DMS 273 (cell line): ENCODE measurements around the gene TUBGCP2.

Source experiments
- DNase-seq: peaks from one replicate; lab custom pipeline; 2025; ENCODE audit not compliant: unreplicated experiment; lab: John Stamatoyannopoulos, UW

The TUBGCP2 gene, protein sequence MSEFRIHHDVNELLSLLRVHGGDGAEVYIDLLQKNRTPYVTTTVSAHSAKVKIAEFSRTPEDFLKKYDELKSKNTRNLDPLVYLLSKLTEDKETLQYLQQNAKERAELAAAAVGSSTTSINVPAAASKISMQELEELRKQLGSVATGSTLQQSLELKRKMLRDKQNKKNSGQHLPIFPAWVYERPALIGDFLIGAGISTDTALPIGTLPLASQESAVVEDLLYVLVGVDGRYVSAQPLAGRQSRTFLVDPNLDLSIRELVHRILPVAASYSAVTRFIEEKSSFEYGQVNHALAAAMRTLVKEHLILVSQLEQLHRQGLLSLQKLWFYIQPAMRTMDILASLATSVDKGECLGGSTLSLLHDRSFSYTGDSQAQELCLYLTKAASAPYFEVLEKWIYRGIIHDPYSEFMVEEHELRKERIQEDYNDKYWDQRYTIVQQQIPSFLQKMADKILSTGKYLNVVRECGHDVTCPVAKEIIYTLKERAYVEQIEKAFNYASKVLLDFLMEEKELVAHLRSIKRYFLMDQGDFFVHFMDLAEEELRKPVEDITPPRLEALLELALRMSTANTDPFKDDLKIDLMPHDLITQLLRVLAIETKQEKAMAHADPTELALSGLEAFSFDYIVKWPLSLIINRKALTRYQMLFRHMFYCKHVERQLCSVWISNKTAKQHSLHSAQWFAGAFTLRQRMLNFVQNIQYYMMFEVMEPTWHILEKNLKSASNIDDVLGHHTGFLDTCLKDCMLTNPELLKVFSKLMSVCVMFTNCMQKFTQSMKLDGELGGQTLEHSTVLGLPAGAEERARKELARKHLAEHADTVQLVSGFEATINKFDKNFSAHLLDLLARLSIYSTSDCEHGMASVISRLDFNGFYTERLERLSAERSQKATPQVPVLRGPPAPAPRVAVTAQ

DNA sequence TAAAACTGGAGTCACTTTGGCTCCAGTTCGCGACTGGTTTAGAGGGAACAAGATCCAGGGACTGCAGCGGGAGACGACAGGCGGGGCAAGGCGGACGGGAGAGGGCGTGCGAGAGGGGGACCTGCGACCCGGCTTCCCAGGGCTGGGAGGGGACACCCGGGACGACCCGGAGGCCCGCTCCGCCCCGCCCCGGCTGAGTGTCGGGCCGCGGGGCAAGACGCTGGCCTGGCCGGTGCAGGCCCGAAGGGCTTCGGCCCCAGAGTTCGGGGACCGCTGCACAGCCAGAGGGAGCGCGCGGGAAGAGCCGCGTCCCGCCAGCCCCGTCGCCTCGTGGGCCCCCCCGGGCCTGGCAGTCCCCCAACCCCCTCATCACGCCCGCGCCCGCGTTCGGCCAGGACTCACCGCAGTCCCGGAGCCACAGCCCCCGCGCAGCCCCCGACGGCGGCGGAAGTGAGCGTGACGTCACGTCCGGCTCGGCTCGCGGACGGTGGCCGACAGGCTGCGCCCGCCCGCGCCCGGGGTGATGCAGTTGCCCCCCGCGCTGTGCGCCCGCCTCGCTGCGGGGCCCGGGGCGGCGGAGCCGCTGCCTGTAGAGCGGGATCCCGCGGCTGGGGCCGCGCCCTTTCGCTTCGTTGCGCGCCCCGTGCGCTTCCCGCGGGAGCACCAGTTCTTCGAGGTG is at the start of gene TUBGCP2, which contains the start of gene ZNF511:
Gene TUBGCP2, minus strand, starts transcription at position 452 of the 679 bp plus-strand sequence. CDS start 5,931 bp downstream, outside the sequence.
Gene ZNF511, plus strand, starts transcription at position 494 of the 679 bp plus-strand sequence. Its CDS starts 30 bp downstream, at position 524.
- DNase-seq: peak; percentile 87

GRCh38 chr10:133357285-133358161 is 48.9 kb upstream of the TUBGCP2 start, which contains the start of gene FUOM:
TSS of gene FUOM (minus strand) at chr10:133358019. CDS start at chr10:133358007, 12 bp downstream.
- DNase-seq: peak; percentile 76

DNA sequence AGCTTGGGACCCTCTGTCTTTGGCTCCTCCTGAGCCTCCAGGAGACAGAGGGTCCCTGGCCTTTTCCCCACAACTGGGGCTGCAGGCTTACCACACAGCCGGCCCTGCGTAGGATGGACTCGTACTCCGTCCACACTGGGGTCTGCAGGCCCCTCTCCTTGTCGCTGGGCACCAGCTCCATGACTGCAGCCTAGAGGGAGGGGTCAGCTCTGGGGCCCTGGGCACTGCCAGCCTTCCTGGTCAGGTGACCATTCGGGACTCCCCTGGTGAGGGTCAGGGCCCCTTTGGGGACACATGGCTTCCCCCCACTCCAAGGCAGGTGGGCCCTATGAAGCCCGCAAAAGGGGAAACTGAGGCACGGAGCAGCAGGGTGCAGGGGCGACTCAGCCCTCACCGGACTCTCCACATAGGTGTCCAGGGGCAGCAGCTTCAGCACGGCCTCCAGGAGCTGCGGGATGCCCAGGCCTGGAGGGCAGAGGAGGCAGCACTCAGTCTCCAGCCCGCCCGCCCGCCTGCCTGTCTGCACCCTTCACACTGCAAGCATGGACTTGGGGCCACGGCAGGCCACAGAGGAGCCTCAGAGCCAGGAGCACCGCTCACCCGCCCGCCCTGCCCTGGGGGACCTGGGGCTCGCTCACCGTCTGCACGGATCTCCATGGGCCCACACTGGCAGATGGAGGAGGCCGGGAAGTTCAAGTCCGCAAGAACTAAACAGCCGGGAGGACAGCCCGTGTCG is 48.0 kb upstream of the TUBGCP2 start:
- DNase-seq: peak; percentile 40

DNA sequence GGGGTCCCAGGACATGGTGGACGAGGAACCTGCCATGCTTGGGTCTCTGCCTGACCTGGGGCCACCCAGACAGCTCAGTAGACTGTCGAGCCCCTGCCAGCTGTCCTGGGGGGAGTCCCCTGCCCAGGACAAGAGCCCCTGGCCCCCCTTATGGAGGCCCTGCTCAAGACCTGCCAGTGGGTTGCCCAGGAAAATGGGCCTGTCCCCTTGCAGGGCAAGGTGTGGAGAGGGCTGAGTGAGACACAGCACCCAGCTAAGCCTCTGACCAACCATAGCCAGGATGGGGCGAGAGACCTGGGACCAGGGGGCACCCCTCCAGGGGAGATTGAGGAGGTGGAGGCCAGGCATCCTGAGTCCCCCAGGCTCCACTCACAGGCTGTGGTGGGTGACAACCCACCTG is 47.3 kb upstream of the TUBGCP2 start:
- no peak for DNase-seq

GRCh38 chr10:133355266-133355665 is 46.6 kb upstream of the TUBGCP2 start:
- DNase-seq: no peak

- no peak for DNase-seq
Measured at GRCh38 chr10:133354672-133355240, 46.1 kb upstream of the TUBGCP2 start.

DNA sequence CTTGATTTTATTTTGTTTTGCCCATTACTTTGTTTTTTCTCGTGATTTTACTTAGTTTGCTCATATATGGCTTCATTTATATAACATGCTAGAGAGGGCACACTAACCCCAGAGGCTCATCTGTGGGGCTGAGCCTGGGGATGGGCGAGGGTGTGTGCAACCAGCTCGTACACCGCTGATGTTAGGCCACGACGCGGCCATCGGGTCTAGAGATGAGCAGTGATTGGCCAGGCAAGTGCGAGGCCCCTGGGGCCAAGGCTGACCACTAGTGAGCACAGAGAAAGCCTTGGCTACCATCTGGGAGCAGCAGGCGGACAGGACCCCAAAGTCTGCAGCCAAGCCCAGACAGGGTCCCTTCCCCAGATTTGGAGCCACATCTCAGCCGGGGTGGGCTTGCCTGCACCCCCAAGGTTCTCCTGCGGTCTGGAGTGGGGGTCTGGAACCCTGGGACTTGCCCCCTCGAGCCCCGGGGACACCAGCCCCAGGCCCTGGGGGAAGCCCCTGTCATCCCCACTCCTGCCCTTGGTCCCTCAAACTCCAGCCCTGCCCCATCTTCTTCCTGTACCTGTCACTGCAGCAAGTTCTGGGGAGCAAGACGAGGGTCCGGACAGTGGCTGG is 45.4 kb upstream of the TUBGCP2 start:
- DNase-seq: no peak

- peak; percentile 16 for DNase-seq
Measured at GRCh38 chr10:133353202-133353959, 44.7 kb upstream of the TUBGCP2 start.

- peak; percentile 17 for DNase-seq
Measured at GRCh38 chr10:133351408-133352318, 43.0 kb upstream of the TUBGCP2 start.

DNA sequence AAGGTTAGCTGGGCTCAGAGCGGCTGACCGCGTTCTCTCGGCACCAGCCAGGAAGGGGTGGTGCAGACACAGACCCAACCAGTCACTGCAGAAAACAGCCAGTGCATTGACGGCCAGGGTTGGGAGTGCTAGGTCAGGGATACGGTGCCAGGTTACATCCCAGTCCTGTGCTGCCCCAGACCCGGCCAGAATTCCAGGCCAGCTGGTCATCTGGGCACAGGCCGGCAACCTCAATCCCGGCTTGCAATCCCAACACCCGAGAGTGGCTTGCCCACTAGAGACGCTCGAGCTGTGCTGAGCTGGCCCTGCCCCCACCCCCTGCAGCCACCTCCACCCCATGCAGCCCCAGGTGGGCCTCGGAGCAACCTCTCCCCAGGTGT is 42.3 kb upstream of the TUBGCP2 start:
- no peak for DNase-seq

DNA sequence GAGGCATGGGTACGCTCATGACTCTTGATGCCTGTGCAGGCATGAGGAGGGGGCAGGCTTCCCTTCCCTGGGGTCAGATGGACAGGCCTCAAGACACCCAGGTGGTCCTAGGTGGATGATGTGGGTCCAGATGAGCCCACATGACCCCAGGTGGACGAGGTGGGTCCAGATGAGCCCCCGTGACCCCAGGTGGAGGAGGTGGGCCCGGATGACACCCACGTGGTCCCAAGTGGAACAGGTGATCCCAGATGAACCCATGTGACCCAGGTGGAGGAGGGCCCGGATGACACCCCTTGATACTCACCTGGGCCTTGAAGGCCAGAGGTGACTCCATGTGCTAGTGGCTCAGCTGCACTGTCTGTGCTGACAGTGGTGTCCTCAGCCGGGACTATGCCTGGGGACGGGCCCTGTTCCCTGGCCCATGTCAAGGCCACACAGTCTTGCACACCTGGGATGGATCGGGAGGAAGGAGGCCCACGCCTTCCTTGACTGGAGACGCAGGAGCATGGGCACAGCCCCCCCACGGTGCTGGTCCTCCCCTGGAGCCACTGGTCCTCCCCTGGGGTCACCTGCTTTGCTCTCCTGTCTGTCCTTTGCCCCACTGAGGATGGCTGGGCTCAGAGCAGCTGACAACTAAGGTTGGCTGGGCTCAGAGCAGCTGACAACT is 41.7 kb upstream of the TUBGCP2 start:
- no peak for DNase-seq

GRCh38 chr10:133349577-133350011 is 40.9 kb upstream of the TUBGCP2 start:
- DNase-seq: no peak

GRCh38 chr10:133349160-133349568 is 40.5 kb upstream of the TUBGCP2 start:
- DNase-seq: no peak

GRCh38 chr10:133347710-133348517 is 39.2 kb upstream of the TUBGCP2 start:
- DNase-seq: no peak

DNA sequence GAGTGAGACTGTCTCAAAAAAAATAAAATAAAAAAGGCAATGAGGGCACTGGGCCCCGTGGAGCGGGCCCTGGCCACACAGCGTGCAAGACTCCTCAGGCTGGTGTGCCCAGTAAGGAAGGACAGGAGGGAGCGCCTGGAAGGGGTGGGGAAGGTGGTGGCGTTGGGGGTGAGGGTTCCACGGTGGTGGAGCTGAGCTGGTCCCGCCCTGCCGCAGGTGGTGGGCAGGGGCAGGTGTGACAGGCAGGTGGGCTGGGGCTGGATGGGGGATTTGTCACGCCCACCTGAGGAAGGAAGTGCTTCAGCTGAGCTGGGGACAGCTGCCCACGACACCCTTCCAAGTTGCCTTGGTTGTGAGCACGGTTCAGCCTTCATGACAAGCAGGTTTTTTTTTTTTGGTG is 37.7 kb upstream of the TUBGCP2 start:
- no peak for DNase-seq
